A549 (cell line): ENCODE data around the gene ESPN. TPM values are rescaled to one million over a fixed set of nuclear protein-coding genes. Genes with fewer than 3 reads are reported as not detected.

ENCODE experiments used
- ATAC-seq, 2 experiments: fragments of 200-7000 bp in 1 of 2; fragments of >200 bp in 1 of 2; cut with Nextera tagmentation in 1 of 2; cut with Tn5 transposase in 1 of 2; 3 replicates each; pipeline versions ENCODE4 v1.8.0 to v1.9.1; 2018 to 2020; ENCODE audit warnings: mild to moderate bottlenecking in 1 of 2, moderate library complexity in 1 of 2
- CTCF ChIA-PET: fragments of 300-600 bp; sonication (Branson Sonifier 250); formaldehyde crosslinking; extraction: SDS; loops from one replicate; lab custom pipeline; 2021; ENCODE audit warnings: antibody characterized with exemption, inconsistent platforms; lab: Yijun Ruan, JAX
- POLR2A ChIA-PET: fragments of 350-600 bp; formaldehyde crosslinking; extraction: SDS; loops from one replicate; lab custom pipeline; 2021; ENCODE audit warnings: antibody characterized with exemption, inconsistent platforms; lab: Yijun Ruan, JAX
- DNase-seq, 2 experiments: peaks; one replicate each; pipeline versions ENCODE4 v3.0.0 to v3.0.0-alpha.2; 2011 to 2016; ENCODE audit warnings: low read depth in 1 of 2, low spot score in 1 of 2
- FAIRE-seq: peaks from 2 replicates; lab custom pipeline; 2011; peaks lifted over from hg19 to GRCh38; lab: Jason Lieb, UNC
- H3K27ac ChIP-seq, 2 experiments: fragments of >200 bp; sonication (Bioruptor Twin); formaldehyde crosslinking; 3 replicates each; pipeline ENCODE4 v1.5.1; 2016 to 2017
- H3K4me1 ChIP-seq: fragments of >200 bp; sonication (Bioruptor Twin); formaldehyde crosslinking; 3 replicates; pipeline ENCODE4 v1.6.1; 2016
- H3K4me2 ChIP-seq: fragments of >200 bp; sonication (Bioruptor Twin); formaldehyde crosslinking; 3 replicates; pipeline ENCODE4 v1.6.1; 2016
- H3K4me3 ChIP-seq: fragments of >200 bp; sonication (Bioruptor Twin); formaldehyde crosslinking; 3 replicates; pipeline ENCODE4 v1.5.1; 2016
- H3K9me3 ChIP-seq: fragments of >200 bp; sonication (Bioruptor Twin); formaldehyde crosslinking; 3 replicates; pipeline ENCODE4 v1.6.1; 2016
- CBX8 ChIP-seq: fragments of 200-600 bp; sonication (generic); IDR thresholded peaks from 2 replicates; pipeline ENCODE4 v1.6.1; 2016
- EHF ChIP-seq: fragments of 250-450 bp; sonication (Bioruptor Pico); IDR thresholded peaks from 2 replicates; pipeline ENCODE4 v1.5.0; 2020; ENCODE audit warnings: mild to moderate bottlenecking
- EHMT2 ChIP-seq: fragments of 200-600 bp; sonication (generic); IDR thresholded peaks from 2 replicates; pipeline ENCODE4 v1.6.1; 2016; ENCODE audit warnings: antibody characterized with exemption, low read depth, mild to moderate bottlenecking, moderate library complexity
- ELK1 ChIP-seq: fragments of 150-350 bp; IDR thresholded peaks from 2 replicates; pipeline ENCODE4 v1.6.1; 2014; ENCODE audit warnings: low read depth, mild to moderate bottlenecking, low read length
- EP300 ChIP-seq, 2 experiments: fragments of >200 bp; sonication (Bioruptor Twin); formaldehyde crosslinking; IDR thresholded peaks; 2 replicates in 1 of 2; 3 replicates in 1 of 2; pipeline ENCODE4 v1.6.1; 2016 to 2017
- FOSB ChIP-seq: fragments of 250-450 bp; sonication (Bioruptor Pico); IDR thresholded peaks from 2 replicates; pipeline ENCODE4 v1.5.0; 2020; ENCODE audit warnings: mild to moderate bottlenecking, moderate library complexity
- FOSL2 ChIP-seq, 2 experiments: fragments of 450-650 bp in 1 of 2; fragments of >200 bp in 1 of 2; sonication (Bioruptor Twin) in 1 of 2; formaldehyde crosslinking; IDR thresholded peaks; 2 replicates each; pipeline versions ENCODE4 v1.5.0 to v1.6.1; 2016 to 2020; ENCODE audit warnings: mild to moderate bottlenecking in 1 of 2, moderate library complexity in 1 of 2
- FOXS1 ChIP-seq: fragments of 250-450 bp; sonication (Bioruptor Pico); IDR thresholded peaks from 2 replicates; pipeline ENCODE4 v1.5.0; 2020; ENCODE audit warnings: mild to moderate bottlenecking, moderate library complexity
- GATA3 ChIP-seq: IDR thresholded peaks from 2 replicates; pipeline ENCODE4 v1.6.1; 2012; ENCODE audit warnings: borderline replicate concordance
- HDAC2 ChIP-seq: fragments of 200-600 bp; sonication (generic); IDR thresholded peaks from 2 replicates; pipeline ENCODE4 v1.6.1; 2016
- MAFK ChIP-seq: fragments of 450-650 bp; IDR thresholded peaks from 2 replicates; pipeline ENCODE4 v1.6.1; 2014; ENCODE audit not compliant: partially characterized antibody
- MAZ ChIP-seq: fragments of 150-350 bp; IDR thresholded peaks from 2 replicates; pipeline ENCODE4 v1.6.1; 2014; ENCODE audit warnings: antibody characterized with exemption, low read depth, low read length, borderline replicate concordance
- NFE2L2 ChIP-seq: fragments of 150-350 bp; conservative IDR thresholded peaks from 2 replicates; pipeline ENCODE4 v1.6.1; 2014; ENCODE audit warnings: low read length
- NPAS2 ChIP-seq: fragments of 250-450 bp; sonication (Bioruptor Pico); IDR thresholded peaks from 2 replicates; pipeline ENCODE4 v1.8.0; 2022; ENCODE audit warnings: mild to moderate bottlenecking, moderate library complexity, borderline replicate concordance
- NR3C1 ChIP-seq: fragments of >200 bp; sonication (Bioruptor Twin); formaldehyde crosslinking; IDR thresholded peaks from 3 replicates; pipeline ENCODE4 v1.6.1; 2017
- PHF8 ChIP-seq: fragments of 200-600 bp; sonication (generic); IDR thresholded peaks from 2 replicates; pipeline ENCODE4 v1.6.1; 2016; ENCODE audit warnings: low read depth, mild to moderate bottlenecking, antibody characterized with exemption, moderate library complexity, borderline replicate concordance
- POLR2A ChIP-seq: IDR thresholded peaks from 2 replicates; pipeline ENCODE4 v1.6.1; 2012; ENCODE audit warnings: mild to moderate bottlenecking, low read length
- POLR2AphosphoS2 ChIP-seq: conservative IDR thresholded peaks from 2 replicates; pipeline ENCODE4 v1.6.1; 2012; ENCODE audit warnings: low read length, improper control_type of control experiment, inconsistent platforms
- SMC3 ChIP-seq: fragments of >200 bp; sonication (Bioruptor Twin); formaldehyde crosslinking; IDR thresholded peaks from 3 replicates; pipeline ENCODE4 v1.6.1; 2018; ENCODE audit warnings: inconsistent platforms
- SREBF2 ChIP-seq: fragments of 450-650 bp; IDR thresholded peaks from 2 replicates; pipeline ENCODE4 v1.6.1; 2014; ENCODE audit warnings: mild to moderate bottlenecking, moderate library complexity
- TFCP2L1 ChIP-seq: fragments of 250-450 bp; sonication (Bioruptor Pico); IDR thresholded peaks from 2 replicates; pipeline ENCODE4 v1.5.0; 2021; ENCODE audit warnings: mild to moderate bottlenecking
- TP53 ChIP-seq: fragments of 250-450 bp; sonication (Bioruptor Pico); IDR thresholded peaks from 2 replicates; pipeline ENCODE4 v1.5.0; 2021; ENCODE audit warnings: mild to moderate bottlenecking, moderate library complexity
- USF2 ChIP-seq: fragments of 450-650 bp; IDR thresholded peaks from 2 replicates; pipeline ENCODE4 v1.6.1; 2014; ENCODE audit warnings: antibody characterized with exemption
- ZC3H11A ChIP-seq: fragments of 450-650 bp; IDR thresholded peaks from 2 replicates; pipeline ENCODE4 v1.6.1; 2014; ENCODE audit warnings: antibody characterized with exemption, mild to moderate bottlenecking
- WGBS: methylation state at CpG from one replicate; pipeline ENCODE4 v1.1.6; 2017; ENCODE audit errors: missing lambda C conversion rate; 5-methylcytosine and 5-hydroxymethylcytosine counted together
- polyA plus RNA-seq, 4 experiments: library from polyadenylated mRNA; depleted of rRNA in 3 of 4; stranded (reverse); fragments of >200 nt; fragmentation: RNase III in 1 of 4; extraction: RNeasy Plus Mini Kit Qiagen cat#74134 plus additional on column Dnase treatment in 1 of 4; gene quantifications; 2 replicates in 3 of 4; 3 replicates in 1 of 4; pipeline ENCODE4 v1.2.3, GENCODE V29; 2011 to 2017
- TF ChIP-seq, protein P1 (sequence below): fragments of >200 bp; sonication (Bioruptor Twin); formaldehyde crosslinking; IDR thresholded peaks from 3 replicates; pipeline ENCODE4 v1.5.1; 2016
- TF ChIP-seq, protein P2 (sequence below): fragments of 200-600 bp; sonication (generic); IDR thresholded peaks from 2 replicates; pipeline ENCODE4 v1.6.1; 2016; ENCODE audit warnings: antibody characterized with exemption, mild to moderate bottlenecking, moderate library complexity

ESPN gene
- polyA plus RNA-seq, 2 of the 4 experiments (the other 2 are of a cell fraction): 0.22 to 0.28 TPM

GRCh38 chr1:6470132-6471085 lies 45.8 kb downstream of the ESPN start:
- Histone ChIP-seq H3K9me3 (no peaks in the 10 kb centered on the region), H3K27ac (no peak overlapping the region), H3K4me3 (no peak overlapping the region), H3K4me2 (no peak overlapping the region), H3K4me1 (0 out of 3 replicates have a peak, but pooled peaks cover 3% of the 10 kb centered on the region)
- FAIRE-seq: no peak
- ATAC-seq: no peak
- no peak for DNase-seq
- WGBS: 94% methylated on average over 26 of the region's 67 CpGs
- no peak for TF ChIP-seq EP300 (IDR thresholded peaks at IDR 0.05)
- no peak for TF ChIP-seq SREBF2
- TF ChIP-seq NFE2L2: no peak
- no peak for TF ChIP-seq MAZ
- no peak for TF ChIP-seq ELK1
- TF ChIP-seq POLR2A: no peak
- no peak for TF ChIP-seq FOSB (CRISPR knock-in tag)
- no peak for TF ChIP-seq CBX8
- no peak for TF ChIP-seq ZC3H11A
- TF ChIP-seq GATA3: no peak
- TF ChIP-seq MAFK: no peak
- TF ChIP-seq NPAS2: no peak
- TF ChIP-seq FOSL2 (IDR thresholded peaks at IDR 0.05): no peak
- TF ChIP-seq FOSL2 (CRISPR knock-in tag; IDR thresholded peaks at IDR 0.05): no peak
- TF ChIP-seq NR3C1: no peak
- TF ChIP-seq, protein P1, sequence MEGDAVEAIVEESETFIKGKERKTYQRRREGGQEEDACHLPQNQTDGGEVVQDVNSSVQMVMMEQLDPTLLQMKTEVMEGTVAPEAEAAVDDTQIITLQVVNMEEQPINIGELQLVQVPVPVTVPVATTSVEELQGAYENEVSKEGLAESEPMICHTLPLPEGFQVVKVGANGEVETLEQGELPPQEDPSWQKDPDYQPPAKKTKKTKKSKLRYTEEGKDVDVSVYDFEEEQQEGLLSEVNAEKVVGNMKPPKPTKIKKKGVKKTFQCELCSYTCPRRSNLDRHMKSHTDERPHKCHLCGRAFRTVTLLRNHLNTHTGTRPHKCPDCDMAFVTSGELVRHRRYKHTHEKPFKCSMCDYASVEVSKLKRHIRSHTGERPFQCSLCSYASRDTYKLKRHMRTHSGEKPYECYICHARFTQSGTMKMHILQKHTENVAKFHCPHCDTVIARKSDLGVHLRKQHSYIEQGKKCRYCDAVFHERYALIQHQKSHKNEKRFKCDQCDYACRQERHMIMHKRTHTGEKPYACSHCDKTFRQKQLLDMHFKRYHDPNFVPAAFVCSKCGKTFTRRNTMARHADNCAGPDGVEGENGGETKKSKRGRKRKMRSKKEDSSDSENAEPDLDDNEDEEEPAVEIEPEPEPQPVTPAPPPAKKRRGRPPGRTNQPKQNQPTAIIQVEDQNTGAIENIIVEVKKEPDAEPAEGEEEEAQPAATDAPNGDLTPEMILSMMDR: no peak
- TF ChIP-seq TFCP2L1 (CRISPR knock-in tag): no peak
- no peak for TF ChIP-seq POLR2AphosphoS2
- no peak for TF ChIP-seq HDAC2
- CTCF ChIA-PET: interaction anchor here (0.7 to 2.4 kb wide), 2 partner anchors 16 to 19 kb away, joined by 3 to 8 read pairs; no protein-coding TSS in a partner anchor
- POLR2A ChIA-PET: no interaction called here

GRCh38 chr1:6471086-6471969 lies 46.8 kb downstream of the ESPN start:
- H3K9me3 ChIP-seq: no peaks in the 10 kb centered on the region
- no peak overlapping the region for H3K27ac ChIP-seq
- 91% methylated on average over 35 of the region's 67 CpGs for WGBS
- FAIRE-seq (no peak), ATAC-seq (no peak), DNase-seq (no peak)
- peaks cover 4% of the 10 kb centered on the region; the same call in 1 of the 3 replicates for H3K4me1 ChIP-seq
- POLR2A ChIA-PET: no interaction called here
- no peak overlapping the region for H3K4me3 ChIP-seq
- no peak overlapping the region for H3K4me2 ChIP-seq
- CTCF ChIA-PET: interaction anchor here (0.9 to 6.9 kb wide), 6 partner anchors 13 to 225 kb away, joined by 3 to 35 read pairs (median 3); no protein-coding TSS in a partner anchor
- TF ChIP-seq SMC3: no peak
- no peak for TF ChIP-seq POLR2A
- TF ChIP-seq EHMT2: no peak
- TF ChIP-seq ELK1: no peak
- TF ChIP-seq, protein P2, sequence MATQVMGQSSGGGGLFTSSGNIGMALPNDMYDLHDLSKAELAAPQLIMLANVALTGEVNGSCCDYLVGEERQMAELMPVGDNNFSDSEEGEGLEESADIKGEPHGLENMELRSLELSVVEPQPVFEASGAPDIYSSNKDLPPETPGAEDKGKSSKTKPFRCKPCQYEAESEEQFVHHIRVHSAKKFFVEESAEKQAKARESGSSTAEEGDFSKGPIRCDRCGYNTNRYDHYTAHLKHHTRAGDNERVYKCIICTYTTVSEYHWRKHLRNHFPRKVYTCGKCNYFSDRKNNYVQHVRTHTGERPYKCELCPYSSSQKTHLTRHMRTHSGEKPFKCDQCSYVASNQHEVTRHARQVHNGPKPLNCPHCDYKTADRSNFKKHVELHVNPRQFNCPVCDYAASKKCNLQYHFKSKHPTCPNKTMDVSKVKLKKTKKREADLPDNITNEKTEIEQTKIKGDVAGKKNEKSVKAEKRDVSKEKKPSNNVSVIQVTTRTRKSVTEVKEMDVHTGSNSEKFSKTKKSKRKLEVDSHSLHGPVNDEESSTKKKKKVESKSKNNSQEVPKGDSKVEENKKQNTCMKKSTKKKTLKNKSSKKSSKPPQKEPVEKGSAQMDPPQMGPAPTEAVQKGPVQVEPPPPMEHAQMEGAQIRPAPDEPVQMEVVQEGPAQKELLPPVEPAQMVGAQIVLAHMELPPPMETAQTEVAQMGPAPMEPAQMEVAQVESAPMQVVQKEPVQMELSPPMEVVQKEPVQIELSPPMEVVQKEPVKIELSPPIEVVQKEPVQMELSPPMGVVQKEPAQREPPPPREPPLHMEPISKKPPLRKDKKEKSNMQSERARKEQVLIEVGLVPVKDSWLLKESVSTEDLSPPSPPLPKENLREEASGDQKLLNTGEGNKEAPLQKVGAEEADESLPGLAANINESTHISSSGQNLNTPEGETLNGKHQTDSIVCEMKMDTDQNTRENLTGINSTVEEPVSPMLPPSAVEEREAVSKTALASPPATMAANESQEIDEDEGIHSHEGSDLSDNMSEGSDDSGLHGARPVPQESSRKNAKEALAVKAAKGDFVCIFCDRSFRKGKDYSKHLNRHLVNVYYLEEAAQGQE: no peak
- no peak for TF ChIP-seq HDAC2
- no peak for TF ChIP-seq USF2
- no peak for TF ChIP-seq EHF (CRISPR knock-in tag)
- no peak for TF ChIP-seq GATA3
- no peak for TF ChIP-seq PHF8
- TF ChIP-seq FOXS1: no peak
- no peak for TF ChIP-seq CBX8
- TF ChIP-seq TP53 (CRISPR knock-in tag): no peak
